Measurements from ENCODE around the gene PRR35. TPM values are rescaled to one million over a fixed set of nuclear protein-coding genes. Genes with fewer than 3 reads are reported as not detected.

The PRR35 gene
- total and polyA plus RNA-seq, 2 experiments from 2014 or later, result 0.66 TPM; not detected in 1

GRCh38 chr16:549544-550263 is 10.5 kb upstream of the PRR35 start:
- peak; percentile 14 for TF ChIP-seq CTCF (IDR thresholded peaks at IDR 0.05; ENCODE audit: low read depth, low read length)
- Histone ChIP-seq H3K27ac (no peak overlapping the region), H3K36me3 (peaks cover 10% of the 10 kb centered on the region), H3K4me1 (ENCODE audit: low read depth) (no peaks in the 10 kb centered on the region), H3K4me3 (no peak overlapping the region), H3K27me3 (no peaks in the 10 kb centered on the region), H3K9me3 (ENCODE audit: low read depth) (no peaks in the 10 kb centered on the region)
- DNase-seq (ENCODE audit: low read depth in 1 of 2, low spot score in 1 of 2), result no peak

DNA sequence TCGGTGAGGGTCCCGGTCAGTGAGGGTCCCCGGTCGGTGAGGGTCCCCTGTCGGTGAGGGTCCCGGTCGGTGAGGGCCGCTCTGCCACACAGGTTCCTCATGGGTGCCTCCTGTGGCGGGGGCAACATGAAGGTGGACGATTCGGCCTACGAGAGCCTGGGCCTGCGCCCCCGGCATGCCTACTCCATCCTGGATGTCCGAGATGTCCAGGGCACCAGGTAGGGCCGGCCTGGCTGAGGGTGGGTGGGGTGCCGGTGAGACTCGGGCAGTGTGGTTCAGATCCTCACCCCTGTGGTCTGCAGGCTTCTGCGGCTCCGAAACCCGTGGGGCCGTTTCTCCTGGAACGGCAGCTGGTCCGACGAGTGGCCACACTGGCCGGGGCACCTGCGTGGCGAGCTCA is 9.0 kb upstream of the PRR35 start:
- Histone ChIP-seq H3K36me3 (peaks cover 10% of the 10 kb centered on the region), H3K9me3 (ENCODE audit: low read depth) (no peaks in the 10 kb centered on the region), H3K27me3 (no peaks in the 10 kb centered on the region), H3K4me3 (no peak overlapping the region), H3K4me1 (ENCODE audit: low read depth) (no peaks in the 10 kb centered on the region), H3K27ac (no peak overlapping the region)
- no peak for DNase-seq (ENCODE audit: low read depth in 1 of 2, low spot score in 1 of 2)
- no peak for TF ChIP-seq CTCF (IDR thresholded peaks at IDR 0.05; ENCODE audit: low read depth, low read length)

- no peaks in the 10 kb centered on the region for H3K27me3 ChIP-seq
- no peak overlapping the region for H3K4me3 ChIP-seq
- no peaks in the 10 kb centered on the region for H3K4me1 ChIP-seq (ENCODE audit: low read depth)
- no peak for TF ChIP-seq CTCF (IDR thresholded peaks at IDR 0.05; ENCODE audit: low read depth, low read length)
- peaks cover 10% of the 10 kb centered on the region for H3K36me3 ChIP-seq
- no peak for DNase-seq (ENCODE audit: low read depth in 1 of 2, low spot score in 1 of 2)
- no peaks in the 10 kb centered on the region for H3K9me3 ChIP-seq (ENCODE audit: low read depth)
- no peak overlapping the region for H3K27ac ChIP-seq
Measured at GRCh38 chr16:552171-552570, 8.0 kb upstream of the PRR35 start.

GRCh38 chr16:553601-554296 is 6.4 kb upstream of the PRR35 start:
- no peak for TF ChIP-seq CTCF (IDR thresholded peaks at IDR 0.05; ENCODE audit: low read depth, low read length)

DNA sequence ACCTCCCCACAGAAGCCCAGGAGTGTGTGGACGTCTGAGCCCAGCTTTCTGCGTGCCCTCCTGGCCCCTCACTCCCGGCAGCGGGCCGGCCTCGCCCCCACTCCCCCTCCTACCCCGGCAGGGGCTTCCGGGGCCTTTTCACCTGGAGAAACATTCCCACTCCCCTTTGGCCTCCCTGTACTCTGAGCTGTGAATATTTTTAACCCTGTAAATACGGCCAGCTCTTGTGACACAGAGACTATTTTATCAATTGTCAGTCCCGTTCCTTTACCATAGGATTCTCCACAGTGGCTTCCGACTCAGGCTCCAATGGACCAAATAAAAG is 5.9 kb upstream of the PRR35 start:
- Histone ChIP-seq H3K27ac (no peak overlapping the region), H3K4me1 (ENCODE audit: low read depth) (no peaks in the 10 kb centered on the region), H3K36me3 (peaks cover 6% of the 10 kb centered on the region), H3K4me3 (no peak overlapping the region), H3K27me3 (peaks cover 11% of the 10 kb centered on the region), H3K9me3 (ENCODE audit: low read depth) (no peaks in the 10 kb centered on the region)
- no peak for TF ChIP-seq CTCF (IDR thresholded peaks at IDR 0.05; ENCODE audit: low read depth, low read length)
- DNase-seq (ENCODE audit: low read depth in 1 of 2, low spot score in 1 of 2), result no peak

More at GRCh38 chr16:553601-554296, 6.4 kb upstream of the PRR35 start:
- Histone ChIP-seq H3K4me1 (ENCODE audit: low read depth) (no peaks in the 10 kb centered on the region), H3K27me3 (peaks cover 6% of the 10 kb centered on the region), H3K9me3 (ENCODE audit: low read depth) (no peaks in the 10 kb centered on the region), H3K27ac (no peak overlapping the region), H3K4me3 (no peak overlapping the region), H3K36me3 (peaks cover 6% of the 10 kb centered on the region)
- no peak for DNase-seq (ENCODE audit: low read depth in 1 of 2, low spot score in 1 of 2)

Measured in cardiac muscle cell (in vitro differentiated cells and primary cell).